ENCODE data around the gene DGAT2L6.

- TF ChIP-seq, protein P1, sequence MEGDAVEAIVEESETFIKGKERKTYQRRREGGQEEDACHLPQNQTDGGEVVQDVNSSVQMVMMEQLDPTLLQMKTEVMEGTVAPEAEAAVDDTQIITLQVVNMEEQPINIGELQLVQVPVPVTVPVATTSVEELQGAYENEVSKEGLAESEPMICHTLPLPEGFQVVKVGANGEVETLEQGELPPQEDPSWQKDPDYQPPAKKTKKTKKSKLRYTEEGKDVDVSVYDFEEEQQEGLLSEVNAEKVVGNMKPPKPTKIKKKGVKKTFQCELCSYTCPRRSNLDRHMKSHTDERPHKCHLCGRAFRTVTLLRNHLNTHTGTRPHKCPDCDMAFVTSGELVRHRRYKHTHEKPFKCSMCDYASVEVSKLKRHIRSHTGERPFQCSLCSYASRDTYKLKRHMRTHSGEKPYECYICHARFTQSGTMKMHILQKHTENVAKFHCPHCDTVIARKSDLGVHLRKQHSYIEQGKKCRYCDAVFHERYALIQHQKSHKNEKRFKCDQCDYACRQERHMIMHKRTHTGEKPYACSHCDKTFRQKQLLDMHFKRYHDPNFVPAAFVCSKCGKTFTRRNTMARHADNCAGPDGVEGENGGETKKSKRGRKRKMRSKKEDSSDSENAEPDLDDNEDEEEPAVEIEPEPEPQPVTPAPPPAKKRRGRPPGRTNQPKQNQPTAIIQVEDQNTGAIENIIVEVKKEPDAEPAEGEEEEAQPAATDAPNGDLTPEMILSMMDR (conservative IDR thresholded peaks at IDR 0.05; ENCODE audit: low read depth, low read length) = no peak
- TF ChIP-seq EZH2 (IDR thresholded peaks at IDR 0.05; ENCODE audit: low read length, unreplicated experiment) (no peak), EZH2phosphoT487 (IDR thresholded peaks at IDR 0.05; ENCODE audit: borderline replicate concordance, low read length) (no peak)
Observed at GRCh38 chrX:70190225-70190624, 12.9 kb downstream of the DGAT2L6 start.

All from PC-3 (cell line).